ENCODE measurements around the gene OXSR1. TPM values are rescaled to one million over a fixed set of nuclear protein-coding genes. Genes with fewer than 3 reads are reported as not detected.
"Not testable (repeated sequence)": the region's sequence is repeated elsewhere in the genome, so short reads cannot be mapped to it uniquely, and the experiment has no call there.

Gene OXSR1
- total RNA-seq, 2 donors from 2014 or later: 30.5 to 31.0 TPM

DNA sequence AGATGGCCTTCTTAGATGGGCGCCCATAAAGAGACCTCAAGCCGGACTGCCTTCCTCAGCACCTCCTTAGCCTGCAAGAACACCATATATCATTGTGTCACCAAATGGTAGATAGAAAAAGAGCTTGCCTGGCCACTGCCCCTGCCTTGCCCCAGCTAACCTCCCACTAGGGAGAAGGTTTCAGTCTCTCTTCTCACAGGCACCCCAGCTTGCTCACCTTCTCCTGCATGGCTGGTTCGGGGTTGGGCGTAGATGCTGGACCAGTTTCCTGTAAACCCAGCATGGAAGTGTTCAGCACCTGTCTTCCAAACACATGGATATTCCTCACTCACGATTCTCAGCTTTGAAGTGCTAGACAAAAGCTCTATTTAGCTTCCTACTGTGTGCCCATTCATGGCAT, 113.5 kb downstream of the OXSR1 start:
- DNase-seq (ENCODE audit: low spot score) (no peak), ATAC-seq (ENCODE audit: insufficient number of reproducible peaks, low FRiP score, low read depth) (no peak)
- no peak overlapping the region for H3K4me3 ChIP-seq
- TF ChIP-seq, protein P1, sequence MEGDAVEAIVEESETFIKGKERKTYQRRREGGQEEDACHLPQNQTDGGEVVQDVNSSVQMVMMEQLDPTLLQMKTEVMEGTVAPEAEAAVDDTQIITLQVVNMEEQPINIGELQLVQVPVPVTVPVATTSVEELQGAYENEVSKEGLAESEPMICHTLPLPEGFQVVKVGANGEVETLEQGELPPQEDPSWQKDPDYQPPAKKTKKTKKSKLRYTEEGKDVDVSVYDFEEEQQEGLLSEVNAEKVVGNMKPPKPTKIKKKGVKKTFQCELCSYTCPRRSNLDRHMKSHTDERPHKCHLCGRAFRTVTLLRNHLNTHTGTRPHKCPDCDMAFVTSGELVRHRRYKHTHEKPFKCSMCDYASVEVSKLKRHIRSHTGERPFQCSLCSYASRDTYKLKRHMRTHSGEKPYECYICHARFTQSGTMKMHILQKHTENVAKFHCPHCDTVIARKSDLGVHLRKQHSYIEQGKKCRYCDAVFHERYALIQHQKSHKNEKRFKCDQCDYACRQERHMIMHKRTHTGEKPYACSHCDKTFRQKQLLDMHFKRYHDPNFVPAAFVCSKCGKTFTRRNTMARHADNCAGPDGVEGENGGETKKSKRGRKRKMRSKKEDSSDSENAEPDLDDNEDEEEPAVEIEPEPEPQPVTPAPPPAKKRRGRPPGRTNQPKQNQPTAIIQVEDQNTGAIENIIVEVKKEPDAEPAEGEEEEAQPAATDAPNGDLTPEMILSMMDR (IDR thresholded peaks at IDR 0.05): no peak
- no peaks in the 10 kb centered on the region for H3K9me3 ChIP-seq
- no peaks in the 10 kb centered on the region for H3K27me3 ChIP-seq (replicated peaks; ENCODE audit: insufficient read depth)
- no peak overlapping the region for H3K27ac ChIP-seq
- H3K36me3 ChIP-seq: no peaks in the 10 kb centered on the region
- no peaks in the 10 kb centered on the region for H3K4me1 ChIP-seq (ENCODE audit: control insufficient read depth in 1 of 2, low read depth in 2 of 2)

DNA sequence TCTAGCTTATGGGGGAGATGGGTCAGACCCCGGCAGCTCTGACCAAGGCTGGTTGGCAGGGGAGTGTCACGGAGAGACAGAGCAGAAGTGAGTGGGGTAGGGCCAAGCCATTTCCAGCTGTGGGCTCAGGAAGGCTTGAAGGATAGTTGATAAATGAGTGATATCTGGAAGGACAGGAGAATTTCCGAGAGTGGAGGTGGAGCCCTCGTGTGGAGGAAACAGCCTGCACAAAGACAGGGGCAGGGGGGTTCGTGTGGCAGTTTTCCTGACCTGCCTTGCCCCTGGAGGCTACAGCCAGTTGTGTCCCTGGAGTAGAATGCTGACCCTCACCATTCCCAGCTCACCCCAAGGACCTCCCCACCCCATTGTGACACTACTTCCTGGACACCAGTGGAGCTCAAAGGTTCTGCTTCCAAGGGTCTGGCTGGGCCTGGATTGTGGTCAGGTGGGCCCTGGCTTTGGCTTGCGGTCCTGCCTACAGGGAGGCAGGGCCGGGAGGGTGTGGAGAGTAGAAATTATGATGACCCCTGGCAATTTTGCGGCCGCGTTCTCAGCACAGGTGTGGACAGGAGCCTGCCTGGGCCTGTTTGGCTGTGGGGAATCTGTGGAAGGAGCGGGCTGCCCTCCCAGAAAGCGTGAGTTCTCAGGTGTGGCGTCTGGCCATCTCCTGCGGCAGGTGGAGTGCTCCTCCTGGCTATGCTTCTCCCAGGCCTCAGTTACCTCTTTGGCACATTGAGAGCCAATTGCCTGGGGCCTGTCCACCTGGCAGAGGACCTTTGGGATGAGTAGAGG, 116.8 kb downstream of the OXSR1 start, which contains the start of gene SLC22A14:
Gene SLC22A14 (plus strand): TSS at position 400 of the 792 bp plus-strand sequence. CDS start 23,733 bp downstream, outside the sequence.
- no peak within 1 kb of the TSS for H3K4me3 ChIP-seq
- H3K9me3 ChIP-seq: no peaks in the 10 kb centered on the region
- ATAC-seq (ENCODE audit: insufficient number of reproducible peaks, low FRiP score, low read depth) (no peak), DNase-seq (ENCODE audit: low spot score) (no peak)
- TF ChIP-seq, protein P1 (IDR thresholded peaks at IDR 0.05): no peak
- H3K36me3 ChIP-seq: no peaks in the 10 kb centered on the region
- no peaks in the 10 kb centered on the region for H3K27me3 ChIP-seq (replicated peaks; ENCODE audit: insufficient read depth)
- H3K27ac ChIP-seq: no peak within 1 kb of the TSS
- no peaks in the 10 kb centered on the region for H3K4me1 ChIP-seq (ENCODE audit: control insufficient read depth in 1 of 2, low read depth in 2 of 2)

- ATAC-seq (ENCODE audit: insufficient number of reproducible peaks, low FRiP score, low read depth): no peak
- TF ChIP-seq, protein P1 (IDR thresholded peaks at IDR 0.05): no peak
Measured at GRCh38 chr3:38283810-38284755, 118.7 kb downstream of the OXSR1 start.

DNA sequence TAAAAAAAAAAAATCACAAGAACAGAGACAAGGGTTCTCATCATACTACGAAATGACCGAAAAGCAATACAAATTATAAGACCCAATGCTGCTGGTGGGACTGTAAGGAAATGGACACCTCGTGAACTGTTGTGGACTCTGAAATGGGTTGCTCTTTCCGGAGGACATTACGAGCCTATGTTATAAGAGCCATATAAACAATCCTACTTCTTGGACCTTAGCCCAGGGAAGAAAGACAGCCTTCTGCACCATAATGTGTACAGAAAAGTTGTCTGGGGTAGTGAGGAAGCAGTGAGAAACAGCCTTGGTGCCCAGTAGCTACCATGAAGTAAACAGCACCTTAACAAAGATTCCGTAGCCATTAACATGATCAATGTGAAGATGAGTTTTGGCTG, 119.4 kb downstream of the OXSR1 start:
- H3K27ac ChIP-seq: no peak overlapping the region
- TF ChIP-seq, protein P1 (IDR thresholded peaks at IDR 0.05): no peak
- H3K4me3 ChIP-seq: no peak overlapping the region
- H3K36me3 ChIP-seq: no peaks in the 10 kb centered on the region
- DNase-seq (ENCODE audit: low spot score) (no peak), ATAC-seq (ENCODE audit: insufficient number of reproducible peaks, low FRiP score, low read depth) (no peak)
- H3K4me1 ChIP-seq (ENCODE audit: control insufficient read depth in 1 of 2, low read depth in 2 of 2): no peaks in the 10 kb centered on the region
- H3K9me3 ChIP-seq: no peaks in the 10 kb centered on the region
- no peaks in the 10 kb centered on the region for H3K27me3 ChIP-seq (replicated peaks; ENCODE audit: insufficient read depth)

More at GRCh38 chr3:38283810-38284755, 118.7 kb downstream of the OXSR1 start:
- no peak for DNase-seq (ENCODE audit: low spot score)
- Histone ChIP-seq H3K27me3 (replicated peaks; ENCODE audit: insufficient read depth) (no peaks in the 10 kb centered on the region), H3K36me3 (no peaks in the 10 kb centered on the region), H3K4me1 (ENCODE audit: control insufficient read depth in 1 of 2, low read depth in 2 of 2) (no peaks in the 10 kb centered on the region), H3K4me3 (no peak overlapping the region), H3K9me3 (no peaks in the 10 kb centered on the region), H3K27ac (no peak overlapping the region)

DNA sequence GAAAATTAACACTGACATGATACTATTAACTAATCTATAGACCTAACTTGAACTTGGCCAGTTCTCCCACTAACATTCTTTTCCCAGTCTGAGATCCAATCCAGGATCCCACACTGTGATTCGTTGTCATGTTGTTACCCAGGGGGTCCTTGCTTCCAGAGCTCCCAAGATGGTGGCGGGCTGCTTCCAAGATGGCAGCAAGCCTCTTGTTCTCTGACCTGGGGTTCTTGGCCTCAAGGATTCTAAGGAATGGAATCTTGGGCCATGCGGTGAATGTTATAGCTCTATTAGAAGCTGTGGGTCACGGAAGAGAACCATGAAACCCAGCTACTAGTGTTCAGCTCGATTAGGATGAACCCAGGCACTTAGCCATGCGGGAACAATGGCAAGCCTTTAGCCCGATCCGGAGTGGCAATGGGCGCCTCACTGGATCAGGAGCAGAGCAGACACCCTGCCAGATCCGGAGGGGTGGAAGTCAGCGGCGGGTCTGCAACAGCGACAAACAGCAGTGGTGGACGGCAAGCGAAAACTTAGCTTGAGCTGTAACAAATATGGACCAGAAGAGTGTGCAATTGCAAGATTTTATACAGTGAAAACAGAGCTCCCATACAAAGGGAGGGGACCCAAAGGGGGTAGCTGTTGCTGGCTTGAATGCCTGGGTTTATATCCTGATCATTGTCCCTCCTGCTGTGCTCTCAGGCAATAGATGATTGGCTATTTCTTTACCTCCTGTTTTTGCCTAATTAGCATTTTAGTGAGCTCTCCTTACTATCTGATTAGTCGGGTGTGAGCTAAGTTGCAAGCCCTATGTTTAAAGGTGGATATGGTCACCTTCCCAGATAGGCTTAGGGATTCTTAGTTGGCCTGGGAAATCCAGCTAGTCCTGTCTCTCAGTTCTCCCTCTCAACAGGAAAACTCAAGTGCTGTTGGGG, 124.2 kb downstream of the OXSR1 start:
- not testable (repeated sequence) for H3K27ac ChIP-seq; H3K4me3 ChIP-seq; H3K4me1 ChIP-seq (ENCODE audit: control insufficient read depth in 1 of 2, low read depth in 2 of 2); H3K27me3 ChIP-seq (replicated peaks; ENCODE audit: insufficient read depth); H3K36me3 ChIP-seq; DNase-seq (ENCODE audit: low spot score); ATAC-seq (ENCODE audit: insufficient number of reproducible peaks, low FRiP score, low read depth); H3K9me3 ChIP-seq

GRCh38 chr3:38297053-38297452, 131.7 kb downstream of the OXSR1 start:
- not testable (repeated sequence) for H3K9me3 ChIP-seq; ATAC-seq (ENCODE audit: insufficient number of reproducible peaks, low FRiP score, low read depth); DNase-seq (ENCODE audit: low spot score); H3K4me3 ChIP-seq; H3K27me3 ChIP-seq (replicated peaks; ENCODE audit: insufficient read depth); H3K4me1 ChIP-seq (ENCODE audit: control insufficient read depth in 1 of 2, low read depth in 2 of 2); H3K36me3 ChIP-seq; H3K27ac ChIP-seq
